ENCODE results near the gene PCSK1.

PCSK1 gene

GRCh38 chr5:96372726-96373380 is 60.2 kb downstream of the PCSK1 start:
- TF ChIP-seq GATA3 (IDR thresholded peaks at IDR 0.05; ENCODE audit: low read depth, low read length) (no peak), GATA2 (IDR thresholded peaks at IDR 0.05; ENCODE audit: low read depth, low read length) (no peak)

DNA sequence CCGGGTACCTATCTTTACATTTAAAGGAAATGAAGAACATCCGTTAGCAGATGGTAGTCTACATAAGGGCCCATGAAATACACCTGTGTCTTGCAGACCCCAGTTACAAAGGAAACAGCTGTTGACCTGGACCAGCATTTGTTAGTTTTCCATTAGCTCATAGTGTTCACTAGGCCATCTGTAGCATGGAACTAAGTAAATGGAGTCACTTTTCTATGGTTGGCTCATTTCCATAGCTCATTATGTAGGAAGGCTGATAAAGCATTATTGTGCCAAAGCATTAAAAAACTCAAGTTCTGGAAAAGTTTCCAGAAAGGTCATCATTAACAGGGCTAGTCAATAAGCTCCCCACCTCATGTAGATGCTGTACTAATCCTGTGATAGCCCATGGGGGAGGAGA is 62.1 kb downstream of the PCSK1 start:
- TF ChIP-seq GATA3 (IDR thresholded peaks at IDR 0.05; ENCODE audit: low read depth, low read length) (no peak), GATA2 (IDR thresholded peaks at IDR 0.05; ENCODE audit: low read depth, low read length) (no peak)

- TF ChIP-seq GATA3 (IDR thresholded peaks at IDR 0.05; ENCODE audit: low read depth, low read length) (no peak), GATA2 (IDR thresholded peaks at IDR 0.05; ENCODE audit: low read depth, low read length) (no peak)
Measured at GRCh38 chr5:96354237-96354636, 78.8 kb downstream of the PCSK1 start.

- TF ChIP-seq GATA3 (IDR thresholded peaks at IDR 0.05; ENCODE audit: low read depth, low read length): no peak
- TF ChIP-seq GATA2 (IDR thresholded peaks at IDR 0.05; ENCODE audit: low read depth, low read length): no peak
Measured at GRCh38 chr5:96353220-96353619, 79.8 kb downstream of the PCSK1 start.

GRCh38 chr5:96350678-96351077 is 82.4 kb downstream of the PCSK1 start:
- TF ChIP-seq GATA2 (IDR thresholded peaks at IDR 0.05; ENCODE audit: low read depth, low read length) (no peak), GATA3 (IDR thresholded peaks at IDR 0.05; ENCODE audit: low read depth, low read length) (no peak)

GRCh38 chr5:96348536-96348935 is 84.5 kb downstream of the PCSK1 start:
- no peak for TF ChIP-seq GATA3 (IDR thresholded peaks at IDR 0.05; ENCODE audit: low read depth, low read length)
- no peak for TF ChIP-seq GATA2 (IDR thresholded peaks at IDR 0.05; ENCODE audit: low read depth, low read length)

GRCh38 chr5:96347502-96348292 is 85.4 kb downstream of the PCSK1 start:
- TF ChIP-seq GATA2 (IDR thresholded peaks at IDR 0.05; ENCODE audit: low read depth, low read length) (no peak), GATA3 (IDR thresholded peaks at IDR 0.05; ENCODE audit: low read depth, low read length) (no peak)

DNA sequence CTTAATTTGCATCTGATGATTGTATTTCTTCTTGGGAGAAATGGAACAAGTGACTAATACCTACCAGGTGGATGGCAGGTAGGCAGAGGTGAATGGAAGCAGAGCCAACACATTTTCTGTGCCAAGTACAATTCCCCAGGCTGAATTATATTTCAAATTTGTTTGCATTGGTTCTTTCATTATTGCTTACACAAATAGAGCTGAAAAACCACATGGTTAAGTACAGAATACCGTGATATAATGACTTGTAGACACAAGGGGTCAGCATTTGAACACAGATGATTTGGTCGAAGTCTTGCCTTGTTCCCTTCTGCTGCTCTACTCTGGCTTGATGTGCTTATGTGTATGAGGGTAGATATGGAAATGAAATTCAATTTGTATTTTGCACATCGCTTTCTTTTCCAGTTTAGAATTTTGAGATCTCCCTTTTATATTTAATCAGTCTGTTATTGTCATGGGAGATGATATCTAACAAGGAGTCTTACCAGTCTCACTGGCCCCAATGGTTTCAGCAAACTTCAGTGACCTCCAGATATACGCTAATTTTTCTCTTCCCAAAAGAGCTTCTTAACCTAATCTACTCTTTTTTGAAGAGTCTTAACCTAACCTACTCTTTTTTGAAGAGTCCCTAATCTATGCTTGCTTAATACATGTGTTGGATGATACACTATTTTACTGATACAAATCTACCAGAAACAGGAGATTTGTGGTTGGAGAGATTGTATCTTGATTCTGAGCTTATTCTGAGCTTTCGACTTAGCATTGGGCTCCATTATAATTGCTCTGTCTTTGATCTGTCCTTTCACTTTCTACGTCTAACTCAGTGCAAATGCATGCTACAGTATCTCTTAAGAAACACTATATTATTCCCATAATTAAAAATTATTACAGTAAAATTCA is 88.1 kb downstream of the PCSK1 start:
- no peak for TF ChIP-seq GATA3 (IDR thresholded peaks at IDR 0.05; ENCODE audit: low read depth, low read length)
- TF ChIP-seq GATA2 (IDR thresholded peaks at IDR 0.05; ENCODE audit: low read depth, low read length): no peak

DNA sequence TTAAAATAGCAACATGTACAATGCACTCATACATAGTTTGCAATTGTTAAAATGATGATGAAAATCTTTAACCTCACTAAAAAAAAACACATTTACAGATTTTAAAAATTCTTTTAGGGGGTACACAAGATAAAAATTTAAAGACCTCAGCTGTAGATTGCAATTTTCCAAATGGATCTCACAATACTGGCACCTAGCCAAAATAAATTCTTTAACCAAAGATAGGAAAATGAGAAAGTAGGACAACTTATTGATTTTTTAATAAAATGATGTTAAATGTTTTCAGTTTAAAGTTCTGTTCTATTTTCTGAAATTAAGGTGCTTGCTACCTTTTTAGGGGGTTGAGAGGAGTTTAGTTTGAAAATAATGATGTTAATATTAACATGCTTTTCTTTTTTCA is 90.0 kb downstream of the PCSK1 start:
- TF ChIP-seq GATA3 (IDR thresholded peaks at IDR 0.05; ENCODE audit: low read depth, low read length): no peak
- no peak for TF ChIP-seq GATA2 (IDR thresholded peaks at IDR 0.05; ENCODE audit: low read depth, low read length)

DNA sequence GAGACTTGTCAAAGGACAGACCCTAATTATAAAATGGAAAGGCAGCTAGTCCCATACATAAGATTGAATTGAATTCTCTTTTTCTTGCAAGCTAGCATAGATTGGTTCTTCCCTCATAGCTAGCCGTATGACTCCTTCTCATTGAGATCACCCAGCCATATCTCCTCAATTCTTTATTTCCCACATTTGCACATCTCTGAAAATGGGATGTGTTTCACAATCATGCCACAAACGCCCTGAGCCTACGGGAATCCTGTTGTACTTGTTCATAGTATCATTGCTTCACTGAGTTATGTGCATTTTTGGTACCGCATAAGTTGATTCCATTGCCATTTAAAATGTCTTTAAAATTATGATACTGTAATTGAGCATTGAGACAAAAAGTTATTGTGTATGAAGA is 90.5 kb downstream of the PCSK1 start:
- no peak for TF ChIP-seq GATA3 (IDR thresholded peaks at IDR 0.05; ENCODE audit: low read depth, low read length)
- TF ChIP-seq GATA2 (IDR thresholded peaks at IDR 0.05; ENCODE audit: low read depth, low read length): no peak
